ENCODE measurements around the gene FANCI.

- TF ChIP-seq ZNF274 (IDR thresholded peaks at IDR 0.05; ENCODE audit: low read depth, low read length) (no peak), YY1 (IDR thresholded peaks at IDR 0.05; ENCODE audit: insufficient read depth, insufficient read length) (no peak), SUZ12 (IDR thresholded peaks at IDR 0.05; ENCODE audit: extremely low read depth, insufficient read depth, insufficient read length) (no peak)
These were observed 71.7 kb downstream of the FANCI start for GRCh38 chr15:89315375-89315929.
